Pulmonary artery endothelial cell (primary cell): ENCODE results near the gene CLRN3. TPM values are rescaled to one million over a fixed set of nuclear protein-coding genes. Genes with fewer than 3 reads are reported as not detected.

ENCODE experiments used
- DNase-seq: peaks from one replicate; pipeline ENCODE4 v3.0.0-alpha.2; 2011; ENCODE audit warnings: low read depth, low spot score
- total RNA-seq: library from RNA; depleted of rRNA; stranded (reverse); fragments of >200 nt; gene quantifications from 2 replicates; pipeline ENCODE4 v1.2.3, GENCODE V29; 2014

CLRN3 gene
- total RNA-seq, 1 donor from 2014 or later: not detected

DNA sequence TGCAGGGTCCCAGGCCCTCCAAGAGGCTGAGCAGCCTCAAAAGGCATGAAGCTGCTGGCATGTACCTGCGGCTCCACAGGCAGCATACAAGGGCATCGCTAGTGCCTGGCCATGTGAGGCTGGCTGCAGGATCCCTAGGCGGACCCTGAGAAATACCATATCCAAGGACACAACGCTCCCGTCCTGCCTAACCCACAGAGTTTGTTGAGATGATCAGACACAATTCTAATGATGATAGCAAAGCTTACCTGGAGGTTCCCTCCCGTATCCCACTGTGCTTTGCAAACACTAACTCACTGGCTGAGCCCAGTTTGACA is 17.3 kb downstream of the CLRN3 start:
- no peak for DNase-seq

- DNase-seq: no peak
Observed at GRCh38 chr10:127874671-127875448, 17.9 kb downstream of the CLRN3 start.

DNA sequence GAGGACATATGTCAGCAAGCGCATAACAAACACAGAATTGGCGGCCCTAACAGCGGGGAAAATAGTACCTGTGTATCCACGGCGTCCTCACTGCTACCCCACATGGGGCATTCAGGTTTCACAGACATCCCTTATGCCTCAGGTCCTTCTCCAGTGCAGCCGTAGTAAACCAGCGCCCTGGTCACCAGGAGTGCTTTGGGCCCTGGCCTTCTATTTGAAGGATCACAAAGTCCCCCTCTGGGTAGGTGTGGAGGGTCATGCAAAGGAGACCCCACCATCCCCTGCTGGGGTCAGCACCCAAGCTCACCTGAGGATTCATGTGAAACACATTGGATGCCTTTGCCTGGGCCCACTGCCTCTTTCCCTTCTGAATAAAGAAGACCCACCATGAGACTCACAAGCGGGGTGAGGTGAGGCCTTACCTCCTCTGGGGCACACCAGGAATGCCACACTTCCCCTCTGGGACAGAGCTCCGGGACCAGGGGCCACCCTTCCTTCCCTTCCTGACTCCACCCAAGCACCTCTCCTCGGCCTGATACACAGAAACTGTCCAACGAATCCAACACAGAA is 18.8 kb downstream of the CLRN3 start:
- DNase-seq: no peak

GRCh38 chr10:127872871-127873600 is 19.7 kb downstream of the CLRN3 start:
- no peak for DNase-seq

- no peak for DNase-seq
Observed at GRCh38 chr10:127872011-127872761, 20.6 kb downstream of the CLRN3 start.

GRCh38 chr10:127871631-127872010 is 21.1 kb downstream of the CLRN3 start:
- no peak for DNase-seq

- no peak for DNase-seq
Observed at GRCh38 chr10:127869329-127869728, 23.4 kb downstream of the CLRN3 start.

- DNase-seq: no peak
Observed at GRCh38 chr10:127867805-127868204, 24.9 kb downstream of the CLRN3 start.

DNA sequence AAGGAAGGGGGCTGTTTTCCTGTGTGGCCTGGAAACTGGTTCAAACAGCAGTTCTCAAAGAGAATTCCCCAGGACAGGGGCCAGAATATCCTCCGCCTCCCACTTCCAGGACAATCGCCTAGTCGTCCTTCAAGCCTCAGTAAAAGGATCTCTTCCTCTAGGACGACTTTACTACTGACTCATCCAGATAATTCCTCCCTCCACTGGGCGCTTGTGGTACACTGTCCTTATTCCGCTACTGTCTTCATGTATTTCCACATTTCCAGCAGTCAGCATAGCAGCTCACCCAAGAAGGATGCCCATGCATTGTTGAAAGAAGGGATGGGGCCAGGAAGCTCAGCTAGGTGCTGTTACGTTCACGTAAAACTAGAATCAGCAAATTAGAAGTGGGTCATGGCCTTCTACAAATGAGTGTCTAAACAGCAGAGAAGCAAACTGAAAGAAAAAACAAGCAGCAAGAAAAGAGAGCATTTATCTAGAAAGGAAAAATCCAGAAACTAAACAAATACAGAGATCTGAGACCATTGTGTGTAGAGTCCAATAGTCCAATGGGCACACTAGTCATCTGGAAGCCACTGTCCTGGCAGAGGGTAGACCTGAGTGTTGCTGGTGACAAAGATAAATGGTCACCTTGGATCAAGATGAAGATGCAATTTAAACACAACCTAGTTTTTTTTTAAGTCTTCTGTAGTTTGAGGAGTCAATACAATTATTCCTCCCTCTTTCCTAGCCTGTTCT is 26.3 kb downstream of the CLRN3 start:
- no peak for DNase-seq

DNA sequence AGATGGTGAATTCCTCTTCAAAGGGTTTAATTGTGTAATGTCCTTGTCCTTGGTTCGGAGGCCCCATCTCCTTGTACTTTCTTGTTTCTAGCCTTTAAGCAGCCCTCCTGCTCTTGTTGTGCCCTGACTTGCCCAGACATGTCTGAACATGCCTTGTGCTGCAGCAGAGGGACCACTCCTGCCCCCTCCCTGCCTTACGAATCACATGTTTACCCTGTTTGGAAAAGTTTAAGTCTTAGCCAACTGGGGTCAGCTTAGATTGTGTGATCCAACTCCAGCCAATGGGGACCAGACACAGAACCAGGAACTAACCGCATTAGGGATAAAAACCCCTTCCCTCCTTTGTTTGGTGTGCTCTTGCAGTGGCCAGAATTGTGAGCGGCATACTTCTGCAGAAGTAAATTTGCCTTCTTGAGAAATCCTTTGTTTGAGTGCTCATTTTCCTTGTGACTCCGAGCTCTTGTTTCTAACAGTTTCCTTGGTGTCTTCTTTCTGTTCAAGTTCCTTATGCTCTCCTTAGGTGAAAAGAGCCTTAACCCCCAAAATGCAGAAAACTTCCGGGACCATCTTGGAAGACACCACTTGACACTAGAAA is 29.4 kb downstream of the CLRN3 start:
- DNase-seq: no peak

- DNase-seq: no peak
Observed at GRCh38 chr10:127860592-127860991, 32.1 kb downstream of the CLRN3 start.

GRCh38 chr10:127855976-127856375 is 36.8 kb downstream of the CLRN3 start:
- no peak for DNase-seq

GRCh38 chr10:127855591-127855881 is 37.2 kb downstream of the CLRN3 start:
- DNase-seq: no peak

DNA sequence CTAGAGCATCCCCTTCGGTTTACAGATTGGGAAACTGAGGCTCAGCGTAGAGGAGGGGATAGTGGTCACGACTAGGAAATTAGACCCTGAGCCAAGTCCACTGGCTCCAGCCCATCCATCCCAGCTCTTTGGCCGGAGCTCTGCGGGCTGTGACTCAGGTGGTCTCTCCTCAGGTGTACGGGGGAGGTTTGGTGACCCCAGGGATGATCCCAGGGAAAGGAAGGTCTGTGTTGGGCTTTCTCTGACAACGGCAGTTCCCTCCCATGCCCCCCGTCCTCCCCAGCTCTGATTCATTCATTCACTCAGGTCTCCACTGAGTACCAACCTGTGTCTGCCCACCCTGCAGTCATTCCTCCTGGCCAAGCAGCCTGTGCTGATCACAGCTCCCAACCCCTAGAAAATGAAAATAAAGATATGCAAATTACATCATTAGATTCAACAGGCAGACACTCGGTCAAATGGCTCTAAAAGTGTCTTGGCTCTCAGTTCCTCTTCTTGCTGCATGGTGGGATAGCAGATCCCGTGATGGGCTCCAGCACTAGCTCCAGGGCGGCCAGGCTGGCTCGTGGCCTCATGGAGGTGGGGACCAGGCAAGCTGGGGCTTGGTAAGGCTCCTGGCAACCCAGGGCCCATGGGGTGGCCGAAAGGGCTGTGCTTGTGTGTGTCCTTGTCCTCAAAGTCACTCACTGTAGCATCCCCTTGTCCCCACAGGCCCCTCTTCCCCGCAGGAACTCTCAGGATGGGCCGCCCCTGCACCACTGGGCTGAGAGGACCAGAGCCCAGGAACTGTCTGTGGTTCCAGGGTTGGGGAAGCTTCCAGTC is 37.8 kb downstream of the CLRN3 start:
- no peak for DNase-seq

DNA sequence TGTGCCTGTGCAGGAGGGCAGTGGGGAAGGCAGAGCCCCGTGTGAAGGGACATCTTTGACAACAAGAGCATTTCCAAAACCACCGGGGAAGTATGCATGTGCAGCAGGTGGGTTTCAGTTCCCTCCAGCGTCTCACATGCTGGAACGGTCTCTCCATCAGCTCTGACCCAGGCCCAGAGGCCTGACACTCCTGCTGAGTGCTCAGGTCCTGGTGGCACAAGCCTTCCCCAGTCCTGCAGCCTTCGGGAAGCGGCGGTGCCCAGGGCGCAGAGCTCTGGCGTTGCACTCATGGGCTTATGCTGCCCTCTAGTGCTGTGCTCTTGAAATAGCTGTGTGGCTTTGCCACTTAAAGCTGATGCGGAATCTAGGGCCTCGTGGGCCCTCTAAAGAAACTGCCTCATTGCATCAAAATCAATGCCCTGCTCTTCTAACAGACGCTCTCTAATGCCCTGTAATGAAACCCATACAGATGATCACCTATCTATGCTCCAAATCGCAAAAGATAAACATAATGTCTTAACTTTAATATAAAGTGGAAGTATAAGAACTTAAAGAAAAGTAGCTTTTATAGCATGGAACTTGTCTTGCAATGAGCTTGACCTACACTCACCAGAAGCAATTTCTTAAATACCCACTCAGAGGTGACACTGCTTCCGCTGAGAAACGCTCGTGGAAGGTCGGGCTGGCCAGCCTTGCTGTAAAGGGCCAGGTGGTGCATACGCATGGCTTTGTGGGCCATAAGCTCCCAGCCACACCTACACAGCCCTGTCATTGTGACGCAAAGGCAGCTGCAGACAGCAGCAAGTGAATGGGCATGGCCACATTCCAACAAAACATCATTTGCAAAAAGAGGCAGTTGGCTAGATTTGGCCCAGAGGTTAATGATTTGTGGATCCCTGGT is 38.6 kb downstream of the CLRN3 start:
- DNase-seq: peak; percentile 27

DNA sequence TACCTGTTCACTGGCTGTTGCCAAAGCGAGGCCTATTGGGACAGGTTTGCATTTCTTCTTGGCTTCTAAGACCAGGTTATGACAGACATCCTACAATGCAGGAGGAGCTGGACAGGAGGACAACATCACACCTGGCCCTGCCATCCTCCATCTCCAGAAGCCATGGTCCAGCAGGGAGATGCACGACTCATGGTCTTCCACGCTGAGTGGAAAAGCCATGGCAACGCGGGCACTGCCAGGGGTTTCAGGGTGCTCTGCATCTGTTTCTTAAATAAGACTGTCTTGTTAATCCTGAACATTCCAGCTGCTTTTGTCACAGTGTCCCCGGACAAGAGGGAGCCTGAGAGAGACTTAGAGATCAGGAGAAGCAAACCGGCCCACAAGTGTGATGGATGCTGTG is 40.3 kb downstream of the CLRN3 start:
- DNase-seq: no peak

DNA sequence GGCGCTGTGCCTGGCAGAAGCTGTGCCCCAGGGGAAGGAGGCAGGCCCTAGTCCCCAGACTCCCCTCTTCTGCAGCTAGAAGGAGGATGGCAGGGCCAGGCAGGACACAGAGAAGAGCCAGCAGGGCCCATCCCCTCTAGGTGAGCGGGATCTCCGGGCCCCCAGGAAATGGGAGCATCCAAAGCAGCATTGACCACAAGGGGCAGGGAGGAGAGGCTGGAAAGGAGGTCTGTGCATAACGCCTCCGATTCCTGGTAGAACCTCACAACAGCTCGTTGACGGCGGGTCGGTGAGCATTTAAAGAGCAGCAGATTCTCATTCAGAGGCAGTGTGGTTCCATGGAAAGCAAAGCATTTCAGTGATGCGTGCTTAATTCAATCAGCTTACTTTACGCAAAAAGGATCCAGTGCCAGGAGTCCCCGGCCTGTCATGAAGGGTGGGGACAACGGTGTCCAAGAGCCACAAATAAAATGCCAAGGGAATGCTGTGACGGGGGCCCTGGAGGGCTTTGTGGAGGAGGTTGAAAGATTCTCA is 41.0 kb downstream of the CLRN3 start:
- no peak for DNase-seq

DNA sequence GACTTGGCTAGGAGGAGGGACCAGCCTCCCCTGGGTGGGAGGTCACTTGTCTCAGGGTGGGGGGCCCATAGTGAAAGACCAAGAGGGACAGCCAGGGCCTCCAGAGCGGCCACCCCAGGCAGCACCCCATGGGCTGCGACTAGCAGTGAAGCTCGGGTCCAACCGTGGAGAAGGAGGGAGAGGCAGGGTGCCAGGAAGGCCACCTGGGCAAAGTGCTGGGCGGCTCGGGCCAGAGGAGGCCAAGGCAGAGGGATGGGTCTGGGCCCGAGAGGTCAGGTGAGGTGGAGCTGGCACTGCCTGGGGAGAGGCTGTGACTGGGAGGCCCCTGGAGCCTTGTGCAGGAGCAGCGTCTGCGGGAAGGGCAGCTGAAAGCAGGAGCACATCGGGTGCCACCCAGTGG is 41.8 kb downstream of the CLRN3 start:
- no peak for DNase-seq

DNA sequence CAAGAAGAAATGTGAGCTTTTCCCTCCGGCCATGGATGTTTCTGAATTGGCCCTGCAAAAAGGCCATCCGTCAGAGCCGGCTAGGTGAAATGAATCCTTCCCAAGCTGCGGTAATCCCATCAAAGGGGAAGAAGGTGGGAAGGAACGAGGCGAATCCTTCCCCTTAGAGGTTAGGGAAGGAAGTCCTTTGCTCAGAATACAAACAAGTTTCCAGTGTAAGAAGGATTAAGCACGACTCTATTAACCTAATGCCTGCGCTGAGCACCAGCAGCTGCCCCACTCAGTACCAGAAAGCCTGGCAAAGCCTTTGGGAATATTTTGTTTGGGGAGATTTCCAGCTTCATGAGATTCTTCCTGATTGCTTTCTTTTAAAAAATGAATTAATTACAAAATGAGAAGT is 42.8 kb downstream of the CLRN3 start:
- DNase-seq: no peak
